Right lobe of liver (tissue), 4 donors: Measurements from ENCODE around the gene HEXIM2.

Source experiments
- CTCF ChIP-seq, 4 donors: fragments of 200-600 bp in 3 of 4; fragments of 450-650 bp in 1 of 4; IDR thresholded peaks; one replicate each; pipeline versions ENCODE4 v1.5.1 to v1.8.0; 2016 to 2022; ENCODE audit warnings: antibody characterized with exemption in 4 of 4, mild to moderate bottlenecking in 2 of 4
- POLR2A ChIP-seq: fragments of 450-650 bp; IDR thresholded peaks from one replicate; pipeline ENCODE4 v1.6.1; 2017; ENCODE audit warnings: antibody characterized with exemption, mild to moderate bottlenecking
- donor health status: DM: no; HTN: no; CAD: no.
- donor health status: DM: no; HTN: no; CAD: no.
- donor health status: DM: no; HTN: yes; CAD: no.

- TF ChIP-seq CTCF (IDR thresholded peaks at IDR 0.05) (no peak), POLR2A (no peak)
Measured at GRCh38 chr17:45132320-45132571, 29.4 kb upstream of the HEXIM2 start, which contains the start of gene PLCD3.
